ENCODE results near the gene CEACAM19. TPM values are rescaled to one million over a fixed set of nuclear protein-coding genes. Genes with fewer than 3 reads are reported as not detected.

CEACAM19 gene
- polyA plus RNA-seq, 2 of the 4 experiments (the other 2 are of a cell fraction): 7.2 to 8.2 TPM

- Histone ChIP-seq H3K4me1 (peaks cover 89% of the 10 kb centered on the region), H3K27ac (peak overlapping the region; percentile 97), H3K9me3 (no peaks in the 10 kb centered on the region), H3K4me2 (peak overlapping the region; percentile 89), H3K4me3 (no peak overlapping the region)
- WGBS (ENCODE audit: missing lambda C conversion rate): 75% methylated on average over 10 of the region's 10 CpGs
- DNase-seq (ENCODE audit: low read depth in 1 of 2, low spot score in 1 of 2): no peak
- CTCF ChIA-PET: interaction anchor here (0.6 to 42.5 kb wide), 56 partner anchors 9 to 337 kb away, joined by 3 to 1899 read pairs (median 5); partner anchors contain the start of genes APOC1, BCAM, BCL3 and CBLC
- ATAC-seq: peak; percentile 26 to 34; a peak in 5 of 6 replicates
- TF ChIP-seq MYC (IDR thresholded peaks at IDR 0.05; ENCODE audit: borderline replicate concordance, low read length) (0 out of 2 replicates have a peak, but pooled peaks have one; percentile 22), HOXB13 (CRISPR knock-in tag; IDR thresholded peaks at IDR 0.05; ENCODE audit: low read depth) (0 out of 2 replicates have a peak, but pooled peaks have one; percentile 14), HOXA7 (CRISPR knock-in tag; IDR thresholded peaks at IDR 0.05) (no peak), HOXB5 (CRISPR knock-in tag; IDR thresholded peaks at IDR 0.05) (0 out of 2 replicates have a peak, but pooled peaks have one; percentile 28), ZFP36 (IDR thresholded peaks at IDR 0.05; ENCODE audit: borderline replicate concordance, partially characterized antibody) (peak; percentile 24)
- POLR2A ChIA-PET: interaction anchor here (0.8 to 3.7 kb wide), 22 partner anchors 9 to 167 kb away, joined by 3 to 53 read pairs (median 8); partner anchors contain the start of genes BCL3, NECTIN2 and TOMM40
- FAIRE-seq: no peak
Measured at GRCh38 chr19:44723299-44723951, 52.1 kb downstream of the CEACAM19 start.

DNA sequence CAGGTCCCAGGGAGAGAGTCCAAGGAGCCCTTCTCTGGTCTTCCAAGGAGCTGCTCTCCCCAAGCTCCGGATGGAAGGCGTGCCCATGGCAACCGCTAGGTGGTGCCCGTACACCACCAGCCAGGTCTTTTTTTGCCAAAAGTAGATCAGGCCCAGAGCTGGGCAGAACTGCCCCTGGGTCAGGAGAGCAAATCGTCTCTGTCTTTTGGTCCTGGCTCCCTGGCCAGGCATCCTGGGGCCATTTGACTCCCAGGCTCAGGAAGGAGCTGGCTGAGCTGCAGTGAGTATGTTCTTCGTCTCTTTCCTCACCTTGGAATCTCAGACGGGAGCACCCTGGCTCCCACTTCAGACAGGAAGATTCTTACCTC is 52.7 kb downstream of the CEACAM19 start:
- under 1% methylated on average over 7 of the region's 7 CpGs for WGBS (ENCODE audit: missing lambda C conversion rate)
- H3K9me3 ChIP-seq: no peaks in the 10 kb centered on the region
- POLR2A ChIA-PET: interaction anchor here (0.6 to 3.7 kb wide), 24 partner anchors 9 to 454 kb away, joined by 3 to 53 read pairs (median 7); partner anchors contain the start of genes BCL3, NECTIN2, TOMM40 and TRAPPC6A
- DNase-seq (ENCODE audit: low read depth in 1 of 2, low spot score in 1 of 2) (peak; percentile 96), ATAC-seq (peak; percentile 77 to 83), FAIRE-seq (peak; percentile 93)
- peak overlapping the region; percentile 38 for H3K4me3 ChIP-seq
- peaks cover 87% of the 10 kb centered on the region for H3K4me1 ChIP-seq
- CTCF ChIA-PET: interaction anchor here (0.6 to 42.5 kb wide), 61 partner anchors 10 to 341 kb away, joined by 3 to 1899 read pairs (median 5); partner anchors contain the start of genes APOC1, BCAM, BCL3 and CBLC
- peak overlapping the region; percentile 89 for H3K4me2 ChIP-seq
- peak overlapping the region; percentile 97 for H3K27ac ChIP-seq
- TF ChIP-seq CHD2 (IDR thresholded peaks at IDR 0.05; ENCODE audit: low read length, partially characterized antibody) (no peak), CHD4 (IDR thresholded peaks at IDR 0.05; ENCODE audit: borderline replicate concordance) (no peak), JUNB (IDR thresholded peaks at IDR 0.05) (no peak), SMC3 (IDR thresholded peaks at IDR 0.05) (peak; percentile 100), RCOR1 (IDR thresholded peaks at IDR 0.05; ENCODE audit: low read depth, low read length) (no peak), EHMT2 (IDR thresholded peaks at IDR 0.05; ENCODE audit: low read depth) (no peak), FOXS1 (CRISPR knock-in tag; IDR thresholded peaks at IDR 0.05) (no peak), ZSCAN20 (CRISPR knock-in tag; IDR thresholded peaks at IDR 0.05) (no peak), PBX3 (IDR thresholded peaks at IDR 0.05) (no peak), HEYL (CRISPR knock-in tag; IDR thresholded peaks at IDR 0.05) (no peak), NFE2L2 (conservative IDR thresholded peaks at IDR 0.05; ENCODE audit: low read length) (no peak), FOSB (CRISPR knock-in tag; IDR thresholded peaks at IDR 0.05) (no peak), EP300 (IDR thresholded peaks at IDR 0.05) (no peak), HES2 (IDR thresholded peaks at IDR 0.05) (no peak), PHF8 (IDR thresholded peaks at IDR 0.05; ENCODE audit: borderline replicate concordance, low read depth) (no peak), TFCP2L1 (CRISPR knock-in tag; IDR thresholded peaks at IDR 0.05) (no peak), EHF (CRISPR knock-in tag; IDR thresholded peaks at IDR 0.05) (no peak), POLR2AphosphoS2 (conservative IDR thresholded peaks at IDR 0.05; ENCODE audit: low read length) (no peak), CEBPB (IDR thresholded peaks at IDR 0.05) (peak in 1 of 2 experiments; percentile 11; a peak in 1 of 4 replicates), GATA3 (IDR thresholded peaks at IDR 0.05; ENCODE audit: borderline replicate concordance) (no peak; the same call in 1 of the 2 replicates), RFX5 (IDR thresholded peaks at IDR 0.05) (no peak), CBX8 (IDR thresholded peaks at IDR 0.05) (no peak), TP53 (CRISPR knock-in tag; IDR thresholded peaks at IDR 0.05) (no peak), MAFK (IDR thresholded peaks at IDR 0.05; ENCODE audit: partially characterized antibody) (no peak), HOXB13 (CRISPR knock-in tag; IDR thresholded peaks at IDR 0.05; ENCODE audit: low read depth) (no peak; the same call in 1 of the 2 replicates), ZC3H11A (IDR thresholded peaks at IDR 0.05) (no peak), ESRRA (IDR thresholded peaks at IDR 0.05; ENCODE audit: borderline replicate concordance, low read length) (no peak; the same call in 1 of the 2 replicates)
- TF ChIP-seq, protein P1, sequence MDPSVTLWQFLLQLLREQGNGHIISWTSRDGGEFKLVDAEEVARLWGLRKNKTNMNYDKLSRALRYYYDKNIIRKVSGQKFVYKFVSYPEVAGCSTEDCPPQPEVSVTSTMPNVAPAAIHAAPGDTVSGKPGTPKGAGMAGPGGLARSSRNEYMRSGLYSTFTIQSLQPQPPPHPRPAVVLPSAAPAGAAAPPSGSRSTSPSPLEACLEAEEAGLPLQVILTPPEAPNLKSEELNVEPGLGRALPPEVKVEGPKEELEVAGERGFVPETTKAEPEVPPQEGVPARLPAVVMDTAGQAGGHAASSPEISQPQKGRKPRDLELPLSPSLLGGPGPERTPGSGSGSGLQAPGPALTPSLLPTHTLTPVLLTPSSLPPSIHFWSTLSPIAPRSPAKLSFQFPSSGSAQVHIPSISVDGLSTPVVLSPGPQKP (IDR thresholded peaks at IDR 0.05; ENCODE audit: low read depth, low read length): no peak
- TF ChIP-seq, protein P2, sequence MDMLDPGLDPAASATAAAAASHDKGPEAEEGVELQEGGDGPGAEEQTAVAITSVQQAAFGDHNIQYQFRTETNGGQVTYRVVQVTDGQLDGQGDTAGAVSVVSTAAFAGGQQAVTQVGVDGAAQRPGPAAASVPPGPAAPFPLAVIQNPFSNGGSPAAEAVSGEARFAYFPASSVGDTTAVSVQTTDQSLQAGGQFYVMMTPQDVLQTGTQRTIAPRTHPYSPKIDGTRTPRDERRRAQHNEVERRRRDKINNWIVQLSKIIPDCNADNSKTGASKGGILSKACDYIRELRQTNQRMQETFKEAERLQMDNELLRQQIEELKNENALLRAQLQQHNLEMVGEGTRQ (IDR thresholded peaks at IDR 0.05): no peak
- TF ChIP-seq, protein P3, sequence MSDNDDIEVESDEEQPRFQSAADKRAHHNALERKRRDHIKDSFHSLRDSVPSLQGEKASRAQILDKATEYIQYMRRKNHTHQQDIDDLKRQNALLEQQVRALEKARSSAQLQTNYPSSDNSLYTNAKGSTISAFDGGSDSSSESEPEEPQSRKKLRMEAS (IDR thresholded peaks at IDR 0.05): 0 out of 2 replicates have a peak, but pooled peaks have one; percentile 64
- TF ChIP-seq, protein P4, sequence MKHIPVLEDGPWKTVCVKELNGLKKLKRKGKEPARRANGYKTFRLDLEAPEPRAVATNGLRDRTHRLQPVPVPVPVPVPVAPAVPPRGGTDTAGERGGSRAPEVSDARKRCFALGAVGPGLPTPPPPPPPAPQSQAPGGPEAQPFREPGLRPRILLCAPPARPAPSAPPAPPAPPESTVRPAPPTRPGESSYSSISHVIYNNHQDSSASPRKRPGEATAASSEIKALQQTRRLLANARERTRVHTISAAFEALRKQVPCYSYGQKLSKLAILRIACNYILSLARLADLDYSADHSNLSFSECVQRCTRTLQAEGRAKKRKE (CRISPR knock-in tag; IDR thresholded peaks at IDR 0.05; ENCODE audit: low read depth): no peak; the same call in 1 of the 2 replicates

All from A549 (cell line).